HCT116 (cell line): Measurements from ENCODE around the gene EXOC6B. TPM values are rescaled to one million over a fixed set of nuclear protein-coding genes. Genes with fewer than 3 reads are reported as not detected.

Source experiments
- ATAC-seq: fragments of 200-7000 bp; cut with Tn5 transposase; 2 replicates; pipeline ENCODE4 v1.9.1; 2020; ENCODE audit warnings: mild to moderate bottlenecking, moderate library complexity
- BruUV-seq: library from RNA; stranded (reverse); fragments of 400-500 nt; replicated peaks from 2 replicates; lab custom pipeline; 2021; lab: Mats Ljungman, UMichigan
- CTCF ChIA-PET: fragments of 300-600 bp; sonication (Branson Sonifier 250); formaldehyde crosslinking; loops from one replicate; lab custom pipeline; 2021; ENCODE audit warnings: antibody characterized with exemption; lab: Charles Lee
- POLR2A ChIA-PET: fragments of 300-600, 350-600 bp; sonication (Branson Sonifier 250); formaldehyde crosslinking; loops from one replicate; lab custom pipeline; 2021; ENCODE audit warnings: antibody characterized with exemption; lab: Charles Lee
- RAD21 ChIA-PET, 2 experiments: fragments of 300-600 bp; sonication (Branson Sonifier 250); formaldehyde crosslinking; loops; one replicate each; lab custom pipeline; 2023; ENCODE audit warnings: low total read pairs in 2 of 2; ENCODE audit not compliant: uncharacterized antibody in 2 of 2, unreplicated experiment in 2 of 2, low non-redundant PET in 1 of 2; lab: Charles Lee
- DNase-seq: peaks from one replicate; pipeline ENCODE4 v3.0.0-alpha.2; 2010; ENCODE audit warnings: low read depth, low spot score
- H2AFZ ChIP-seq: fragments of 200-600 bp; shearing (Covaris generic), sonication (generic); 2 replicates; pipeline ENCODE4 v1.6.1; 2017; ENCODE audit warnings: low read depth, mixed run types, mixed read lengths, antibody characterized with exemption, low read length; ENCODE audit not compliant: poor library complexity, severe bottlenecking
- H3K27ac ChIP-seq: 2 replicates; pipeline ENCODE4 v1.5.1; 2012; ENCODE audit warnings: low read depth, low read length
- H3K27me3 ChIP-seq: fragments of 200-600 bp; sonication (generic); 2 replicates; pipeline ENCODE4 v1.6.1; 2016; ENCODE audit warnings: mixed run types, low read length, mixed read lengths; ENCODE audit not compliant: insufficient read depth
- H3K36me3 ChIP-seq, 2 experiments: fragments of 200-500 bp in 1 of 2; fragments of 200-600 bp in 1 of 2; sonication (Bioruptor generic) in 1 of 2; sonication (generic) in 1 of 2; 2 replicates each; pipeline versions ENCODE4 v1.5.1 to v1.6.1; 2014 to 2016; ENCODE audit warnings: low read length in 2 of 2, inconsistent platforms in 1 of 2, mixed read lengths in 1 of 2, mixed run types in 1 of 2; ENCODE audit not compliant: insufficient read depth in 2 of 2, control insufficient read depth in 1 of 2
- H3K4me1 ChIP-seq, 2 experiments: fragments of 200-600 bp in 1 of 2; sonication (generic) in 1 of 2; 2 replicates each; pipeline versions ENCODE4 v1.5.1 to v1.6.1; 2012 to 2017; ENCODE audit warnings: low read length in 2 of 2, inconsistent platforms in 1 of 2, mild to moderate bottlenecking in 1 of 2, mixed read lengths in 1 of 2, mixed run types in 1 of 2, moderate library complexity in 1 of 2; ENCODE audit not compliant: insufficient read depth in 2 of 2, control insufficient read depth in 1 of 2
- H3K4me2 ChIP-seq: fragments of 200-600 bp; sonication (generic); 2 replicates; pipeline ENCODE4 v1.6.1; 2017; ENCODE audit warnings: mixed run types, low read length, mixed read lengths
- H3K4me3 ChIP-seq, 2 experiments: fragments of 200-600 bp in 1 of 2; sonication (generic) in 1 of 2; replicated peaks in 1 of 2; 2 replicates each; pipeline ENCODE4 v1.5.1; 2011 to 2016; ENCODE audit warnings: low read length in 2 of 2, control low read depth in 1 of 2, low read depth in 1 of 2, mild to moderate bottlenecking in 1 of 2, mixed read lengths in 1 of 2, mixed run types in 1 of 2
- H3K79me2 ChIP-seq: fragments of 200-600 bp; sonication (generic); 2 replicates; pipeline ENCODE4 v1.6.1; 2017; ENCODE audit warnings: mild to moderate bottlenecking, mixed run types, low read length, moderate library complexity, mixed read lengths; ENCODE audit not compliant: insufficient read depth
- H3K9ac ChIP-seq: fragments of 200-600 bp; sonication (generic); 2 replicates; pipeline ENCODE4 v1.6.1; 2016; ENCODE audit warnings: low read length, mixed read lengths
- H3K9me2 ChIP-seq: fragments of 200-600 bp; sonication (generic), shearing (Covaris generic); 2 replicates; pipeline ENCODE4 v1.6.1; 2017; ENCODE audit warnings: mixed run types, mild to moderate bottlenecking, moderate library complexity; ENCODE audit not compliant: insufficient read depth
- H3K9me3 ChIP-seq, 2 experiments: fragments of 200-500 bp in 1 of 2; fragments of 200-600 bp in 1 of 2; sonication (Bioruptor generic) in 1 of 2; sonication (generic) in 1 of 2; 2 replicates each; pipeline ENCODE4 v1.6.1; 2014 to 2017; ENCODE audit warnings: low read length in 2 of 2, mixed read lengths in 2 of 2, inconsistent platforms in 1 of 2, low read depth in 1 of 2, mild to moderate bottlenecking in 1 of 2, mixed run types in 1 of 2, moderate library complexity in 1 of 2; ENCODE audit not compliant: control insufficient read depth in 1 of 2, insufficient read depth in 1 of 2
- H4K20me1 ChIP-seq: fragments of 200-600 bp; sonication (generic), shearing (Covaris generic); 2 replicates; pipeline ENCODE4 v1.6.1; 2017; ENCODE audit warnings: mixed run types, mild to moderate bottlenecking, moderate library complexity; ENCODE audit not compliant: insufficient read depth
- CEBPB ChIP-seq: IDR thresholded peaks from 2 replicates; pipeline ENCODE4 v1.6.1; 2012; ENCODE audit warnings: low read depth
- EZH2 ChIP-seq: fragments of 200-600 bp; sonication (generic); IDR thresholded peaks from 2 replicates; pipeline ENCODE4 v1.6.1; 2017; ENCODE audit warnings: antibody characterized with exemption, mixed run types
- FOSL1 ChIP-seq: IDR thresholded peaks from 2 replicates; pipeline ENCODE4 v1.6.1; 2012; ENCODE audit warnings: low read depth
- POLR2A ChIP-seq: IDR thresholded peaks from 2 replicates; pipeline ENCODE4 v1.7.0; 2011; ENCODE audit warnings: borderline replicate concordance; ENCODE audit not compliant: insufficient read depth, insufficient read length; ENCODE audit errors: extremely low read depth
- POLR2AphosphoS5 ChIP-seq: IDR thresholded peaks from 2 replicates; pipeline ENCODE4 v1.6.1; 2011; ENCODE audit warnings: mild to moderate bottlenecking, low read depth, low read length, moderate library complexity
- RAD21 ChIP-seq: IDR thresholded peaks from 2 replicates; pipeline ENCODE4 v1.6.1; 2012; ENCODE audit warnings: low read depth, mild to moderate bottlenecking
- REST ChIP-seq: IDR thresholded peaks from 2 replicates; pipeline ENCODE4 v1.6.1; 2012; ENCODE audit warnings: low read depth
- SIN3A ChIP-seq: IDR thresholded peaks from 2 replicates; pipeline ENCODE4 v1.6.1; 2012; ENCODE audit warnings: low read depth
- YY1 ChIP-seq: IDR thresholded peaks from 2 replicates; pipeline ENCODE4 v1.6.1; 2011; ENCODE audit warnings: low read length, low read depth, moderate library complexity, mild to moderate bottlenecking; ENCODE audit not compliant: insufficient replicate concordance; ENCODE audit errors: extremely low read depth
- ZFX ChIP-seq: fragments of 450-650 bp; IDR thresholded peaks from 2 replicates; pipeline ENCODE4 v1.6.1; 2017
- ZNF274 ChIP-seq: fragments of 200-500 bp; sonication (Bioruptor generic); IDR thresholded peaks from 2 replicates; pipeline ENCODE4 v1.6.1; 2014; ENCODE audit warnings: mild to moderate bottlenecking, low read depth, low read length, inconsistent platforms
- intact Hi-C: fragments of 100-400 bp; cut with micrococcal nuclease; formaldehyde crosslinking; loops from 2 replicates; pipeline ENCODE4 v1.10.0; 2022
- total RNA-seq: library from RNA; stranded (reverse); gene quantifications from one replicate; pipeline ENCODE4 v1.2.1, GENCODE V29; 2021; ENCODE audit not compliant: unreplicated experiment
- TF ChIP-seq, protein P1 (sequence below): IDR thresholded peaks from 2 replicates; pipeline ENCODE4 v1.6.1; 2012
- TF ChIP-seq, protein P2 (sequence below): IDR thresholded peaks from 2 replicates; pipeline ENCODE4 v1.6.1; 2011; ENCODE audit warnings: mild to moderate bottlenecking, low read length, moderate library complexity; ENCODE audit not compliant: insufficient replicate concordance; ENCODE audit errors: extremely low read depth

The EXOC6B gene
- total RNA-seq, 1 experiment from 2014 or later = 25.4 TPM

DNA sequence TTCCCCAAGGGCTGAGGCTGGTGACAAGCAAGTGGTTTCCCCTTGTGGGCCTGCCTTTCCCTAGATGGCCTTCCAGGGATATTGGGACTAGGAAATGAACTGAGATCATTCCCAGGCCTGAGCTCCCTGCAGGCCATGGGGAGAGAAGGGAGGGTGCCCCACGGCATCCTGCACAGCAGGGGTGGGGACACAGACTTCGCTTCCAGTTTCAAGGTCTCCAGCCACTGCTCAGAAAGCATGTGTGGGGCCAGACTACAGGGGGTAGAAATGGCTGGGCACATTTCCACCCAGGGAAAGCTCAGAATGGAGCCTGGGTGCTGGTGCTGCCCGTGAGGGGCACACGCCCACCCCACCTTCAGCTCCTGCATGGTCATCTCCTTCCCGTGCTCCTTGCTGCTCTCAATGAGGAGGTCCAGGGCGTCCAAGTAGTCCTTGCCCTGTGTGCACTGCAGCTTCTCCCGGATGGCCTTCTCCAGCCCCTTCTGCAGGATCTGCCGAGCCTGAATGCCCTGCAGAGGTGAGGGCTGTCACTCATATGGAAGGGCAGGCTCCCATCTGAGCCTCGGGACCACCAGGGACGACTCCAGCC, 691.3 kb downstream of the EXOC6B start:
- CTCF ChIA-PET = no interaction called here
- RAD21 ChIA-PET = no interaction called here
- intact Hi-C loops = no loop called here

GRCh38 chr2:72133721-72134407, 692.0 kb downstream of the EXOC6B start:
- ChIA-PET CTCF (no interaction called here), RAD21 (no interaction called here)
- TF ChIP-seq REST (no peak), EZH2 (no peak), FOSL1 (no peak), SIN3A (no peak), YY1 (no peak), CEBPB (no peak)
- TF ChIP-seq, protein P1, sequence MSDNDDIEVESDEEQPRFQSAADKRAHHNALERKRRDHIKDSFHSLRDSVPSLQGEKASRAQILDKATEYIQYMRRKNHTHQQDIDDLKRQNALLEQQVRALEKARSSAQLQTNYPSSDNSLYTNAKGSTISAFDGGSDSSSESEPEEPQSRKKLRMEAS = no peak
- TF ChIP-seq, protein P2, sequence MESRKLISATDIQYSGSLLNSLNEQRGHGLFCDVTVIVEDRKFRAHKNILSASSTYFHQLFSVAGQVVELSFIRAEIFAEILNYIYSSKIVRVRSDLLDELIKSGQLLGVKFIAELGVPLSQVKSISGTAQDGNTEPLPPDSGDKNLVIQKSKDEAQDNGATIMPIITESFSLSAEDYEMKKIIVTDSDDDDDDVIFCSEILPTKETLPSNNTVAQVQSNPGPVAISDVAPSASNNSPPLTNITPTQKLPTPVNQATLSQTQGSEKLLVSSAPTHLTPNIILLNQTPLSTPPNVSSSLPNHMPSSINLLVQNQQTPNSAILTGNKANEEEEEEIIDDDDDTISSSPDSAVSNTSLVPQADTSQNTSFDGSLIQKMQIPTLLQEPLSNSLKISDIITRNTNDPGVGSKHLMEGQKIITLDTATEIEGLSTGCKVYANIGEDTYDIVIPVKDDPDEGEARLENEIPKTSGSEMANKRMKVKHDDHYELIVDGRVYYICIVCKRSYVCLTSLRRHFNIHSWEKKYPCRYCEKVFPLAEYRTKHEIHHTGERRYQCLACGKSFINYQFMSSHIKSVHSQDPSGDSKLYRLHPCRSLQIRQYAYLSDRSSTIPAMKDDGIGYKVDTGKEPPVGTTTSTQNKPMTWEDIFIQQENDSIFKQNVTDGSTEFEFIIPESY = no peak

More for the DNA sequence above, 691.3 kb downstream of the EXOC6B start:
- Histone ChIP-seq H3K79me2 (no peaks in the 10 kb centered on the region), H3K9me2 (no peaks in the 10 kb centered on the region), H3K4me2 (no peak overlapping the region), H3K36me3 (no peaks in the 10 kb centered on the region; a peak in 1 of 4 replicates), H3K9ac (no peak overlapping the region), H3K4me3 (no peak overlapping the region), H3K9me3 (no peaks in the 10 kb centered on the region), H3K4me1 (peaks cover 6 to 13% of the 10 kb centered on the region in 2 experiments; a peak in 2 of 4 replicates), H2AFZ (no peak overlapping the region), H3K27ac (no peak overlapping the region), H3K27me3 (no peaks in the 10 kb centered on the region), H4K20me1 (no peaks in the 10 kb centered on the region)
- no peak for TF ChIP-seq CEBPB
- TF ChIP-seq POLR2AphosphoS5 = no peak
- no peak for TF ChIP-seq ZFX
- no peak for TF ChIP-seq POLR2A
- TF ChIP-seq, protein P1 = no peak
- no peak for TF ChIP-seq ZNF274
- TF ChIP-seq SIN3A = no peak
- TF ChIP-seq RAD21 = no peak
- no peak for ATAC-seq
- no peak for DNase-seq
- BruUV-seq = no TSS peak
- POLR2A ChIA-PET = no interaction called here

More at GRCh38 chr2:72133721-72134407, 692.0 kb downstream of the EXOC6B start:
- no peaks in the 10 kb centered on the region for H3K9me2 ChIP-seq
- DNase-seq (no peak), ATAC-seq (no peak)
- intact Hi-C loops = no loop called here
- H3K27me3 ChIP-seq = no peaks in the 10 kb centered on the region
- no peak overlapping the region for H3K9ac ChIP-seq
- no peak overlapping the region for H3K4me2 ChIP-seq
- no peaks in the 10 kb centered on the region for H3K79me2 ChIP-seq
- no TSS peak for BruUV-seq
- H3K36me3 ChIP-seq = no peaks in the 10 kb centered on the region; a peak in 1 of 4 replicates
- peaks cover 6 to 11% of the 10 kb centered on the region in 2 experiments; a peak in 2 of 4 replicates for H3K4me1 ChIP-seq
- H4K20me1 ChIP-seq = no peaks in the 10 kb centered on the region
- no peak overlapping the region for H3K4me3 ChIP-seq
- no peak overlapping the region for H2AFZ ChIP-seq
- no peak overlapping the region for H3K27ac ChIP-seq
- POLR2A ChIA-PET = no interaction called here
- H3K9me3 ChIP-seq = no peaks in the 10 kb centered on the region
